A549 (cell line): Measurements from ENCODE around the gene PLCB4. TPM values are rescaled to one million over a fixed set of nuclear protein-coding genes. Genes with fewer than 3 reads are reported as not detected.

Experiments
- ATAC-seq, 2 experiments: fragments of 200-7000 bp in 1 of 2; fragments of >200 bp in 1 of 2; cut with Nextera tagmentation in 1 of 2; cut with Tn5 transposase in 1 of 2; 3 replicates each; pipeline versions ENCODE4 v1.8.0 to v1.9.1; 2018 to 2020; ENCODE audit warnings: mild to moderate bottlenecking in 1 of 2, moderate library complexity in 1 of 2
- CTCF ChIA-PET: fragments of 300-600 bp; sonication (Branson Sonifier 250); formaldehyde crosslinking; extraction: SDS; loops from one replicate; lab custom pipeline; 2021; ENCODE audit warnings: antibody characterized with exemption, inconsistent platforms; lab: Yijun Ruan, JAX
- POLR2A ChIA-PET: fragments of 350-600 bp; formaldehyde crosslinking; extraction: SDS; loops from one replicate; lab custom pipeline; 2021; ENCODE audit warnings: antibody characterized with exemption, inconsistent platforms; lab: Yijun Ruan, JAX
- DNase-seq, 2 experiments: peaks; one replicate each; pipeline versions ENCODE4 v3.0.0 to v3.0.0-alpha.2; 2011 to 2016; ENCODE audit warnings: low read depth in 1 of 2, low spot score in 1 of 2
- FAIRE-seq: peaks from 2 replicates; lab custom pipeline; 2011; peaks lifted over from hg19 to GRCh38; lab: Jason Lieb, UNC
- H3K27ac ChIP-seq, 2 experiments: fragments of >200 bp; sonication (Bioruptor Twin); formaldehyde crosslinking; 3 replicates each; pipeline ENCODE4 v1.5.1; 2016 to 2017
- H3K4me1 ChIP-seq: fragments of >200 bp; sonication (Bioruptor Twin); formaldehyde crosslinking; 3 replicates; pipeline ENCODE4 v1.6.1; 2016
- H3K4me2 ChIP-seq: fragments of >200 bp; sonication (Bioruptor Twin); formaldehyde crosslinking; 3 replicates; pipeline ENCODE4 v1.6.1; 2016
- H3K4me3 ChIP-seq: fragments of >200 bp; sonication (Bioruptor Twin); formaldehyde crosslinking; 3 replicates; pipeline ENCODE4 v1.5.1; 2016
- H3K9me3 ChIP-seq: fragments of >200 bp; sonication (Bioruptor Twin); formaldehyde crosslinking; 3 replicates; pipeline ENCODE4 v1.6.1; 2016
- ATOH8 ChIP-seq: fragments of 250-450 bp; sonication (Bioruptor Pico); IDR thresholded peaks from 2 replicates; pipeline ENCODE4 v1.5.0; 2020; ENCODE audit warnings: low read depth, mild to moderate bottlenecking, moderate library complexity
- BHLHE40 ChIP-seq: IDR thresholded peaks from 2 replicates; pipeline ENCODE4 v1.6.1; 2012; ENCODE audit warnings: low read depth, low read length, inconsistent platforms
- CHD4 ChIP-seq: fragments of 200-600 bp; sonication (generic); IDR thresholded peaks from 2 replicates; pipeline ENCODE4 v1.6.1; 2016; ENCODE audit warnings: antibody characterized with exemption, mild to moderate bottlenecking, borderline replicate concordance
- E2F6 ChIP-seq: IDR thresholded peaks from 2 replicates; pipeline ENCODE4 v1.6.1; 2012; ENCODE audit warnings: low read depth, borderline replicate concordance
- EHMT2 ChIP-seq: fragments of 200-600 bp; sonication (generic); IDR thresholded peaks from 2 replicates; pipeline ENCODE4 v1.6.1; 2016; ENCODE audit warnings: antibody characterized with exemption, low read depth, mild to moderate bottlenecking, moderate library complexity
- EP300 ChIP-seq, 2 experiments: fragments of >200 bp; sonication (Bioruptor Twin); formaldehyde crosslinking; IDR thresholded peaks; 2 replicates in 1 of 2; 3 replicates in 1 of 2; pipeline ENCODE4 v1.6.1; 2016 to 2017
- HOXB13 ChIP-seq: fragments of 250-450 bp; sonication (Bioruptor Pico); IDR thresholded peaks from 2 replicates; pipeline ENCODE4 v1.5.0; 2020; ENCODE audit warnings: low read depth, mild to moderate bottlenecking, moderate library complexity
- HOXB5 ChIP-seq: fragments of 250-450 bp; sonication (Bioruptor Pico); IDR thresholded peaks from 2 replicates; pipeline ENCODE4 v1.5.0; 2020; ENCODE audit warnings: mild to moderate bottlenecking, moderate library complexity
- JUN ChIP-seq, 2 experiments: fragments of >200 bp; sonication (Bioruptor Twin); formaldehyde crosslinking; IDR thresholded peaks; 2 replicates in 1 of 2; 3 replicates in 1 of 2; pipeline ENCODE4 v1.6.1; 2016 to 2017
- JUNB ChIP-seq: fragments of >200 bp; sonication (Bioruptor Twin); formaldehyde crosslinking; IDR thresholded peaks from 2 replicates; pipeline ENCODE4 v1.6.1; 2016
- KDM5A ChIP-seq: fragments of 200-600 bp; sonication (generic); IDR thresholded peaks from 2 replicates; pipeline ENCODE4 v1.6.1; 2016; ENCODE audit warnings: antibody characterized with exemption, mild to moderate bottlenecking
- MAX ChIP-seq: IDR thresholded peaks from 2 replicates; pipeline ENCODE4 v1.6.1; 2012
- NFE2L2 ChIP-seq: fragments of 150-350 bp; conservative IDR thresholded peaks from 2 replicates; pipeline ENCODE4 v1.6.1; 2014; ENCODE audit warnings: low read length
- NPAS2 ChIP-seq: fragments of 250-450 bp; sonication (Bioruptor Pico); IDR thresholded peaks from 2 replicates; pipeline ENCODE4 v1.8.0; 2022; ENCODE audit warnings: mild to moderate bottlenecking, moderate library complexity, borderline replicate concordance
- NR3C1 ChIP-seq: fragments of >200 bp; sonication (Bioruptor Twin); formaldehyde crosslinking; IDR thresholded peaks from 3 replicates; pipeline ENCODE4 v1.6.1; 2017
- PHF8 ChIP-seq: fragments of 200-600 bp; sonication (generic); IDR thresholded peaks from 2 replicates; pipeline ENCODE4 v1.6.1; 2016; ENCODE audit warnings: low read depth, mild to moderate bottlenecking, antibody characterized with exemption, moderate library complexity, borderline replicate concordance
- POLR2A ChIP-seq: IDR thresholded peaks from 2 replicates; pipeline ENCODE4 v1.6.1; 2012; ENCODE audit warnings: mild to moderate bottlenecking, low read length
- RAD21 ChIP-seq, 2 experiments: fragments of >200 bp in 1 of 2; sonication (Bioruptor Twin) in 1 of 2; formaldehyde crosslinking in 1 of 2; IDR thresholded peaks in 1 of 2; conservative IDR thresholded peaks in 1 of 2; 2 replicates in 1 of 2; 3 replicates in 1 of 2; pipeline ENCODE4 v1.6.1; 2012 to 2018; ENCODE audit warnings: inconsistent platforms in 1 of 2
- RCOR1 ChIP-seq: fragments of 150-350 bp; IDR thresholded peaks from 2 replicates; pipeline ENCODE4 v1.6.1; 2014; ENCODE audit warnings: antibody characterized with exemption, low read length, low read depth
- RNF2 ChIP-seq: fragments of 200-600 bp; sonication (generic); IDR thresholded peaks from 2 replicates; pipeline ENCODE4 v1.6.1; 2016; ENCODE audit warnings: low read depth, mild to moderate bottlenecking, antibody characterized with exemption, moderate library complexity, borderline replicate concordance
- SREBF2 ChIP-seq: fragments of 450-650 bp; IDR thresholded peaks from 2 replicates; pipeline ENCODE4 v1.6.1; 2014; ENCODE audit warnings: mild to moderate bottlenecking, moderate library complexity
- WGBS: methylation state at CpG from one replicate; pipeline ENCODE4 v1.1.6; 2017; ENCODE audit errors: missing lambda C conversion rate; 5-methylcytosine and 5-hydroxymethylcytosine counted together
- polyA plus RNA-seq, 4 experiments: library from polyadenylated mRNA; depleted of rRNA in 3 of 4; stranded (reverse); fragments of >200 nt; fragmentation: RNase III in 1 of 4; extraction: RNeasy Plus Mini Kit Qiagen cat#74134 plus additional on column Dnase treatment in 1 of 4; gene quantifications; 2 replicates in 3 of 4; 3 replicates in 1 of 4; pipeline ENCODE4 v1.2.3, GENCODE V29; 2011 to 2017

Gene PLCB4
- polyA plus RNA-seq, 2 of the 4 experiments (the other 2 are of a cell fraction), result 17.1 to 32.1 TPM

GRCh38 chr20:9130521-9130920, 61.6 kb downstream of the PLCB4 start:
- 68% methylated on average over 1 of the region's 1 CpG for WGBS
- ChIA-PET POLR2A (no interaction called here), CTCF (interaction anchor here (0.7 to 1.5 kb wide), 4 partner anchors 10 to 277 kb away, joined by 3 to 5 read pairs (median 4); no protein-coding TSS in a partner anchor)
- Histone ChIP-seq H3K4me1 (0 out of 3 replicates have a peak, but pooled peaks cover 11% of the 10 kb centered on the region), H3K27ac (no peak overlapping the region), H3K4me3 (no peak overlapping the region), H3K9me3 (peaks cover 14% of the 10 kb centered on the region), H3K4me2 (no peak overlapping the region)
- DNase-seq (no peak), FAIRE-seq (peak; percentile 70), ATAC-seq (no peak)
- TF ChIP-seq JUNB, result no peak
- no peak for TF ChIP-seq NPAS2 (CRISPR knock-in tag)
- TF ChIP-seq JUN (IDR thresholded peaks at IDR 0.05), result no peak
- TF ChIP-seq NR3C1, result no peak
- no peak for TF ChIP-seq MAX

GRCh38 chr20:9131841-9132240, 63.0 kb downstream of the PLCB4 start:
- POLR2A ChIA-PET, result interaction anchor here (0.5 kb wide), 1 partner anchor 351 kb away, joined by 3 read pairs; no protein-coding TSS in a partner anchor
- WGBS, result 85% methylated on average over 3 of the region's 3 CpGs
- Histone ChIP-seq H3K27ac (no peak overlapping the region), H3K4me1 (no peaks in the 10 kb centered on the region), H3K9me3 (peaks cover 14% of the 10 kb centered on the region), H3K4me2 (no peak overlapping the region), H3K4me3 (no peak overlapping the region)
- CTCF ChIA-PET, result interaction anchor here (1.3 kb wide), 1 partner anchor 8 kb away, joined by 5 read pairs; no protein-coding TSS in a partner anchor
- no peak for DNase-seq
- TF ChIP-seq BHLHE40 (no peak), POLR2A (no peak), SREBF2 (no peak), RNF2 (no peak), KDM5A (no peak), HOXB13 (no peak), RCOR1 (no peak), EHMT2 (no peak), EP300 (IDR thresholded peaks at IDR 0.05) (no peak), JUN (IDR thresholded peaks at IDR 0.05) (no peak), NFE2L2 (no peak), ATOH8 (CRISPR knock-in tag) (no peak), E2F6 (no peak)
- no peak for FAIRE-seq
- ATAC-seq, result no peak

- CTCF ChIA-PET, result interaction anchor here (1.0 to 1.2 kb wide), 3 partner anchors 11 to 281 kb away, joined by 3 read pairs; no protein-coding TSS in a partner anchor
- no peak for FAIRE-seq
Measured at GRCh38 chr20:9134346-9134745, 65.5 kb downstream of the PLCB4 start.

GRCh38 chr20:9136114-9136513, 67.2 kb downstream of the PLCB4 start:
- H3K9me3 ChIP-seq, result peaks cover 16% of the 10 kb centered on the region
- no peak overlapping the region for H3K4me2 ChIP-seq
- no peaks in the 10 kb centered on the region for H3K4me1 ChIP-seq
- ChIA-PET CTCF (interaction anchor here (0.9 to 1.8 kb wide), 2 partner anchors 10 to 224 kb away, joined by 3 to 6 read pairs; no protein-coding TSS in a partner anchor), POLR2A (no interaction called here)
- TF ChIP-seq E2F6, result no peak
- no peak for TF ChIP-seq RAD21 (conservative IDR thresholded peaks at IDR 0.05 in 1 of 2, IDR thresholded peaks at IDR 0.05 in 1 of 2)
- no peak for TF ChIP-seq HOXB5 (CRISPR knock-in tag)
- no peak for TF ChIP-seq ATOH8 (CRISPR knock-in tag)
- no peak for TF ChIP-seq CHD4
- 65% methylated on average over 3 of the region's 3 CpGs for WGBS
- ATAC-seq (no peak), DNase-seq (no peak), FAIRE-seq (no peak)
- H3K27ac ChIP-seq, result no peak overlapping the region
- no peak overlapping the region for H3K4me3 ChIP-seq

More at GRCh38 chr20:9134346-9134745, 65.5 kb downstream of the PLCB4 start:
- Histone ChIP-seq H3K4me2 (no peak overlapping the region), H3K27ac (no peak overlapping the region), H3K9me3 (peaks cover 18% of the 10 kb centered on the region), H3K4me3 (no peak overlapping the region)
- no peak for DNase-seq
- 81% methylated on average over 2 of the region's 2 CpGs for WGBS
- POLR2A ChIA-PET, result no interaction called here
- no peak for ATAC-seq
- no peak for TF ChIP-seq PHF8
- TF ChIP-seq, all 56 proteins: peak for 0
- H3K4me1 ChIP-seq, result no peaks in the 10 kb centered on the region
